ENCODE results near the gene TMEM165.

The TMEM165 gene

GRCh38 chr4:55407764-55408163, 12.0 kb downstream of the TMEM165 start:
- DNase-seq: no peak

DNA sequence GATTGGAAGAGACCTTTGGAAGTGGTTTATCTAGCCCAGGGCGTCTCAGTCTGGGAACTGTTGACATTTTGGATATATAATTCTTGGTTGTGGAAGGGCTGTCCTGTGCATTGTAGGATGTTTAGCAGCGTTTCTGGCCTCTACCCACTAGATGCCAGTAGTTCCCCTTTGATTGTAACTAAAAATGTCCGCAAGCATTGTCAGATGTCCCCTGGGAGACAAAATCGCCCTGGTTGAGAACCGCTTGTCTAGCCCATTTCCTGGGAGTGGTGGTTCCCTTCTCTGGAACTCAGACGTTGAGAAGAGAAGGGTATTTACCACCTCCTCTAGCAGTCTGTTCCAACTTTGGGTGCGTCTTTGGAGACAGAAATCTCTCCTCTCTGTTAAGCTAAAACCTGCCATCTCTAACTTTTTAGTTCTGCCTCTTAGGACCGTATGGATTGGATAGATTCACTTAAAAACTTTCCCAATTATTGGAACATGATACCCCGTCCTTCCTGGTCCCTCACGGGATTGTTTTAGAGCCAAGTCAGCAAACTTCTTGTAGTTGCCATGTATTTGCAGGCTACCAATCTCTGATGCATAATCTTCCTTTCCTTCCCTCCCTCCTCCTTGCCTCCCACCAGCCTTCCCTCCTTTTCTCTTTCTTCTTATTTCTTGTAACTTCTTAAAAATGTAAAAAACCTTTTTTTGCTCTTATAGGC, 13.9 kb downstream of the TMEM165 start:
- DNase-seq: no peak

GRCh38 chr4:55410431-55410830, 14.7 kb downstream of the TMEM165 start:
- DNase-seq: no peak

DNA sequence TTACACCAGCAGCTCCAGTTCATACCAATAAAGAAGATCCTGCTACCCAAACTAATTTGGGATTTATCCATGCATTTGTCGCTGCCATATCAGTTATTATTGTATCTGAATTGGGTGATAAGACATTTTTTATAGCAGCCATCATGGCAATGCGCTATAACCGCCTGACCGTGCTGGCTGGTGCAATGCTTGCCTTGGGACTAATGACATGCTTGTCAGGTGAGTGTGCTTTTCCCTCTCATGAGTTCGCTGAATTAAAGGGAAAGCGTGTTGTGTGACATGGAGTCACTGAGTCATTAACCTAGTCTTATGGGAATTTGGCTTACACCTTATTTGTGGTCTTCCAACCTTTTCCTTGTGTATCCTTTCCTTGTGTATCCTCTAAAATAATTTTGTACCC, 15.9 kb downstream of the TMEM165 start:
- DNase-seq: no peak

- DNase-seq: no peak
Measured at GRCh38 chr4:55416176-55416575, 20.4 kb downstream of the TMEM165 start.

DNA sequence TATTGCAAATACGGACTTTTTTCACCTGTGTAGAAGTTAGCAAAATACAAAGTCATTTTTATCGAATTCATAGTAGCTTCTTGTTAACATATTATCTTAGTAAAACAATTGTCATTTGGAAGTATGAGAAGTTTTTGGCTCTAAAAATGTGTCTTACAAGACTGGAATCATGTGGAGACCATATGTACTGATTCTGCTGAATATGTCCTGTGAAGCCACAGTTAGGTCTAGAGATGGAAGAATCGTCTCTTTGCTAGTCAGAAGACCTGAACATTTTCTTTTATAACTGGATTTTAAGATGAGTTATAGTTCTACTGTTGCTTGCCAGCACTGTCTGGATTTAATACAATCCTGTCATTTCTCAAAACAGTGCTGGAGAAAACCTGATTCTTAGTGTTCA, 29.0 kb downstream of the TMEM165 start:
- no peak for DNase-seq

DNA sequence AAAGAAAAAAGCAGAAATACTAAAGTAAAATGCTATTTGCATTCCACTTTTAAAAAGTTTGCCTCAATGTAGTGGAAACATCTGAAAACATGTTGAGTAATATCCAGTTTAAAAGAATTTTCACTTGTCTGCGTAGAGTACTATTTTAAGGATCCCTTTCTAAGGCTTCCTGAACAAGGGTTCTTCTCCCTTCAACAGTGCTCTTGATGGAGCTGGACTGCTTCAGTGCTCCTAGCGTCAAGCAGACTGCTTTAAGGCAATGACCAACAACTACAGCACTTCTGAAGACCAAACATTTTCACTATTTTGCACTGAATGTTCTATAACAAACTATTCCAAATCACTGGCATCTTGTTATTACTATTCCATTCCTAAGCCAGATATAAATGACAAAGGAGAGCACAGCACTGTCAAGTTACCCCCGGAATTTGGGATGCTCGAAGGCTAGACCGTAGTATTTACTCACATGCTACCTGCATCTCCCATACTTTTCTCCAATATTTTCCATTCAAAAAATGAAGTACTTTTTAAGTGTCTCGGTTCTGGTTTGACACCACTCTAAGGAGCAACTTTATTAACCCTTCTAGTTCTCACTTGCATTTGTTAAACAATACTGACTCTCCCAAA, 36.1 kb downstream of the TMEM165 start:
- no peak for DNase-seq

- DNase-seq: peak; percentile 65
Measured at GRCh38 chr4:55435141-55435841, 39.5 kb downstream of the TMEM165 start.

DNA sequence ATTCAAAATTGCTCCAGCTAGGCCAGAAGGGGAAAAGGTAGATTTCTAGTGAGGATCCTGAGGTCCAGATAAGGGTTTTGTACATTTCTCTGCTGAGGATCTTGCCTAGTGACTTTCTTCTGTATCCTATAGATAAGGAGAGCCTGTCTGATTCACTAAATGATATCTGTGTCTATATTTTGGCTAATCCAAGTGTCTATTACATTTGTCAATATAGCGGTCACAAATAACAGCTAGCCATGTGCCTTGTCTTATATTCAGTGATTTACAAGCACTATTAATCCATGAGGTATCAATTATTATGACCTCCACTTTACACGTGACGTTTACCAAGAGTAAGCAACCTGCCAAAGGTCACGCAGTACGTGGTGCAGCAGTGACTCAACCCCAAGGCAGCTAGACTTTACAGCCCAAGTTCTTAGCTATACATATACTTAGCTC, 41.6 kb downstream of the TMEM165 start:
- no peak for DNase-seq

GRCh38 chr4:55437823-55438222, 42.1 kb downstream of the TMEM165 start:
- DNase-seq: no peak

DNA sequence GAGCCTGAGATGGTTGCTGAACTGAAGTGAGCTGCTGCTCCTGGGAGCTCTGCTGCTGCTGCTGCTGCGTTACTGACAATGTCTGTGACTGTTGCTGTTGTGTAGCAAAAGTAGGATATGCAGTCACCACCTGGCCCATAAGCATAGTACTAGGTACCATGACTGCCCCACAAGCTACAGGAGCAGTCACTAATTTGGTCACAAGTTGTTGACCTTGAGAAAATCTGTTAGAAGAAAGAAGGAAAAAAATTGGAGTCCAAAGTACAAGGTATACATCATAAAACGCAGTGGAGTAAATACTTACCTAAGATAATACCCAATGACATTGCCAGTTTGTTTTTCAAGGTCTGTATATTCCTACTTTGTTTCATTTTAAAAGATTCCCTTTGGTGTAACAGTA, 42.6 kb downstream of the TMEM165 start:
- no peak for DNase-seq

DNA sequence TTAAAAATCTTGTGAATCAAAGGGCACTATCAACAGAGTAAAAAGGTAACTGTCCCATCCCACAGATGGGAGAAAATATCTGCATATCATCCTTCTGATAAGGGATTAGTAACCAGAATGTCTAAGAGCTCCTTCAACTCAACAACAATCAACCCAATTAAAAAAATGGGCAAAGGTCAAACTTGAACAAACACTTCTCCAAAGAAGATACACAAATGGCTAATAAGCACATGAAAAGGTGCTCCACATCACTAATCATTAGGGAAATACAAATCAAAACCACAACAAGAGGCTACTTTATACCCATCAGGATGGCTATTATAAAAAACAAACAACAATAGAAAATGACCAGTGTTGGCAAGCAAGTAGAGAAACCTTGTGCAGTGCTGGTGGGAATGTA, 43.3 kb downstream of the TMEM165 start:
- no peak for DNase-seq

DNA sequence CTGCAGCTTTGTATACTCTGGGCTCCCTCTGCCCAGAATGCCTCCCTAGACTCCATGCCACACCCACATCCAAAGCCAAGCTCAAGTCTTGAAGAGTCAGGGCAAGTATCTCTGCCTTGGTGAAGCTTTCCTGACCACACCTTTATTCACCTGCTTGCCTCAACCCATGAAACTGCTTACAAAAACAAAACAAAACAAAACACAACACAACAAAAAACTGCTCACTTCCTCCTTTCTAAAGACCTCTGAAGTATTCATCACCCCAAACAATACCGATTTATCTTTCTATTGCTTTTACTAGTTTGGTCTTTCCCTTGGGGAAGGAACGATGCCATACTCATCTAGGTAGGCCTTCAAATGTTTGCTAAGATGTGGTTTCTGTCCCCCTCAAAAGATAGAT, 45.0 kb downstream of the TMEM165 start:
- DNase-seq: no peak

GRCh38 chr4:55442541-55442940, 46.8 kb downstream of the TMEM165 start:
- DNase-seq: no peak

DNA sequence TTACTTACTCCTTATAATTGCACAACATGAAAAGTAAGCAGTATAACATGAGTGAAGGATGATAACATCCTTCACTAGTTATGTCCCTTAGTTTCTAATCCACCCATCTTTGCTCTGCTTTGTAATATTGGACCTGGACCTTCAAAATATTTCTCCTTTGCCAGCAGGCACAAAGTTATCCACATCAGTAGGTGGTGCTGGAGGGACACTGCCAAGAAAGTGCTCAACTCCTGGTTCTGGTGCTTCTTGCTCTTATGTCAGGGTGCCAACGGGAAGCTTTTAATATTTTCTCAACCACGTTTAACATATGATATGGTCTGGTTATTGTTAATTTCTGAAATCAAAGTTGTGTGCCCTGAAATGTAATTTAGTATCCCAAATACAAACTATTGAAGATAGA, 49.1 kb downstream of the TMEM165 start:
- DNase-seq: no peak

GRCh38 chr4:55445921-55446577, 50.3 kb downstream of the TMEM165 start:
- no peak for DNase-seq

- DNase-seq: no peak
Measured at GRCh38 chr4:55446578-55446922, 50.8 kb downstream of the TMEM165 start.

DNA sequence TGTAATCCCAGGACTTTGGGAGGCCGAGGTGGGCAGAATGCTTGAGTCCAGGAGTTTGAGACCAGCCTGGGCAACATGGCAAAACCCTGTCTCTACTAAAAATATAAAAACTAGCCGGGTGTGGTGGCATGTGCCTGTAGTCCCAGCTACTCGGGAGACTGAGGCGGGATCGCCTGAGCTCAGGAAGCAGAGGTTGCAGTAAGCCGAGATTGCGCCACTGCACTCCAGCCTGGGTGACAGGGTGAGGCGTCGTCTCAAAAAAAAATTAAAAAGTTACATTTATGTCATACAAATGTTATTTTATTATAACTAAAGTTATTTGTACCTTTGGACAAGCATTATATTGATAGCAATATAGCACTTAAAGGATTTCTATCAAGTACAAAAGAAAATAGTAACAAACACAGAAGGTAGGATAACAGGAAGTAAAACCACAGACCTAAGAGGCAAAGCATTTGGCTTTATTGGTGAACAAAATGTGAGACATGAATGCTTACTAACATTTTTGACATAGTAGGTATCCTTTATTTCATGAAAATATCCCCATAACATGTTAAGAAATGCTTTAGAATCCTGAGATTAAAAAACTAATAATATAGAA, 51.5 kb downstream of the TMEM165 start:
- DNase-seq: no peak

GRCh38 chr4:55447831-55448230, 52.1 kb downstream of the TMEM165 start:
- DNase-seq: no peak

GRCh38 chr4:55450566-55450965, 54.8 kb downstream of the TMEM165 start:
- no peak for DNase-seq

DNA sequence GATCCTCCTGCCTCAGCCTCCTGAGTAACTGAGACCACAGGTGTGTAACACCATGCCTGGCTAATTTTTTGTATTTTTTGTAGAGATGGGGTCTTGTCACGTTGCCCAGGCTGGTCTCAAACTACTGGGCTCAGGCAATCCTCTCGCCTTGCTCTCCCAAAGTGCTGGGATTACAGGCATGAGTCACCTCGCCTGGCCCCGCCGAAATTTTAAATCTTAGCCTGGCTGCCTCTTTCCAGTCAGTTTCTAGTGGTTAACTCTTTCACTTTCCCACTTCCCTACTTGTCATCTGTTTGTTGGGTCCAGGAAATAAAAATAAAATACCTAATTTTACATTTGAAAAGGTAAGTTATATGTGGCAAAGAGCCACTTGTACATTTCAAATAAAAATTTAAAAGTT, 62.4 kb downstream of the TMEM165 start:
- DNase-seq: no peak

- no peak for DNase-seq
Measured at GRCh38 chr4:55458611-55459010, 62.9 kb downstream of the TMEM165 start.

- no peak for DNase-seq
Measured at GRCh38 chr4:55466001-55466400, 70.2 kb downstream of the TMEM165 start.
